GM12878 (cell line): ENCODE measurements around the gene NFATC1. TPM values are rescaled to one million over a fixed set of nuclear protein-coding genes. Genes with fewer than 3 reads are reported as not detected.

Experiments used
- ATAC-seq: fragments of 200-7000 bp; cut with Tn5 transposase; 3 replicates; pipeline ENCODE4 v1.9.1; 2020; ENCODE audit warnings: mild to moderate bottlenecking, moderate library complexity
- BruUV-seq: library from RNA; stranded (reverse); fragments of 400-500 nt; replicated peaks from 2 replicates; lab custom pipeline; 2021; lab: Mats Ljungman, UMichigan
- CTCF ChIA-PET: fragments of 300-600 bp; sonication (Branson Sonifier 250); formaldehyde crosslinking; extraction: SDS; loops from one replicate; lab custom pipeline; 2021; ENCODE audit warnings: inconsistent platforms; lab: Yijun Ruan, JAX
- POLR2A ChIA-PET: fragments of 350-600 bp; formaldehyde crosslinking; extraction: SDS; loops from one replicate; lab custom pipeline; 2021; ENCODE audit warnings: inconsistent platforms; lab: Charles Lee
- RAD21 ChIA-PET: fragments of 300-600 bp; sonication (Branson Sonifier 250); formaldehyde crosslinking; loops from one replicate; lab custom pipeline; 2023; ENCODE audit warnings: antibody characterized with exemption; ENCODE audit not compliant: unreplicated experiment; lab: Charles Lee
- SMC1A ChIA-PET: fragments of 300-600 bp; sonication (Branson Sonifier 250); formaldehyde crosslinking; loops from one replicate; lab custom pipeline; 2023; ENCODE audit not compliant: unreplicated experiment, uncharacterized antibody; lab: Charles Lee
- DNase-seq: peaks from one replicate; pipeline ENCODE4 v3.0.0-alpha.2; 2011; ENCODE audit warnings: low read depth, low spot score
- FAIRE-seq: peaks from 3 replicates; lab custom pipeline; 2011; peaks lifted over from hg19 to GRCh38; lab: Jason Lieb, UNC
- H2AFZ ChIP-seq: 2 replicates; pipeline ENCODE4 v1.6.0; 2011; ENCODE audit warnings: low read depth, low read length, control low read depth; ENCODE audit not compliant: control insufficient read depth
- H3K27ac ChIP-seq: 2 replicates; pipeline ENCODE4 v1.5.1; 2011; ENCODE audit warnings: control low read depth; ENCODE audit not compliant: control insufficient read depth, insufficient read depth
- H3K27me3 ChIP-seq, 2 experiments: replicated peaks in 1 of 2; 2 replicates each; pipeline versions ENCODE4 v1.6.0 to v1.6.1; 2011; ENCODE audit warnings: low read length in 1 of 2; ENCODE audit not compliant: control insufficient read depth in 2 of 2, insufficient read depth in 2 of 2
- H3K36me3 ChIP-seq, 2 experiments: 2 replicates each; pipeline ENCODE4 v1.5.1; 2011; ENCODE audit warnings: low read length in 1 of 2; ENCODE audit not compliant: control insufficient read depth in 2 of 2, insufficient read depth in 2 of 2
- H3K4me1 ChIP-seq: 2 replicates; pipeline ENCODE4 v1.6.1; 2011; ENCODE audit warnings: mild to moderate bottlenecking, low read length, moderate library complexity, mixed read lengths; ENCODE audit not compliant: control insufficient read depth, insufficient read depth
- H3K4me2 ChIP-seq: 2 replicates; pipeline ENCODE4 v1.6.0; 2011; ENCODE audit warnings: control low read depth; ENCODE audit not compliant: control insufficient read depth, insufficient read depth
- H3K4me3 ChIP-seq: fragments of 200-600 bp; sonication (generic); 2 replicates; pipeline ENCODE4 v1.5.1; 2016
- H3K79me2 ChIP-seq: 2 replicates; pipeline ENCODE4 v1.6.0; 2011; ENCODE audit warnings: low read length; ENCODE audit not compliant: control insufficient read depth, insufficient read depth
- H3K9ac ChIP-seq: 2 replicates; pipeline ENCODE4 v1.8.0; 2011; ENCODE audit warnings: low read length, control low read depth, mixed read lengths; ENCODE audit not compliant: control insufficient read depth, insufficient read depth
- H3K9me3 ChIP-seq: replicated peaks from 3 replicates; pipeline ENCODE4 v1.5.1; 2011; ENCODE audit warnings: mild to moderate bottlenecking, low read length; ENCODE audit not compliant: control insufficient read depth, insufficient read depth
- H4K20me1 ChIP-seq: 2 replicates; pipeline ENCODE4 v1.6.0; 2011; ENCODE audit not compliant: control insufficient read depth, insufficient read depth
- PAX5 ChIP-seq: IDR thresholded peaks from 2 replicates; pipeline ENCODE4 v1.6.1; 2011; ENCODE audit warnings: low read depth, low read length, borderline replicate concordance
- POLR2AphosphoS2 ChIP-seq: IDR thresholded peaks from 2 replicates; pipeline ENCODE4 v1.6.1; 2011; ENCODE audit warnings: low read depth, mild to moderate bottlenecking, low read length, improper control_type of control experiment, moderate library complexity
- ZBTB40 ChIP-seq: fragments of 450-650 bp; IDR thresholded peaks from 2 replicates; pipeline ENCODE4 v1.6.1; 2016; ENCODE audit warnings: mild to moderate bottlenecking, moderate library complexity, borderline replicate concordance
- WGBS: methylation state at CpG from one replicate; pipeline ENCODE4 v1.1.6; 2016; ENCODE audit warnings: low lambda C conversion rate; ENCODE audit not compliant: insufficient replicate concordance, insufficient coverage; ENCODE audit errors: missing lambda C conversion rate; 5-methylcytosine and 5-hydroxymethylcytosine counted together
- in situ Hi-C: fragments of 300-500 bp; cut with MboI; formaldehyde crosslinking; loops from 9 replicates; pipeline ENCODE4 v1.14.3; 2018; ENCODE audit warnings: mixed read lengths
- intact Hi-C: fragments of 100-400 bp; cut with micrococcal nuclease; formaldehyde crosslinking; loops from one replicate; pipeline ENCODE4 v1.14.2; 2022; ENCODE audit not compliant: unreplicated experiment
- polyA plus RNA-seq, 11 experiments: library from polyadenylated mRNA; depleted of rRNA in 4 of 11; unstranded in 6 of 11; stranded (reverse) in 5 of 11; fragments of >200 nt; fragmentation: Nextera tagmentation in 4 of 11; fragmentation: Illumina TruSeq in 1 of 11; extraction: Ambion mirVana in 4 of 11; extraction: Trizol in 1 of 11; gene quantifications; 1 replicate in 1 of 11; 2 replicates in 10 of 11; pipeline versions ENCODE4 v1.2.1 to v1.2.3, GENCODE V29; 2011 to 2016; ENCODE audit warnings: inconsistent platforms in 2 of 11, missing spikeins in 2 of 11, low read depth in 1 of 11
- total RNA-seq, 4 experiments: library from RNA; depleted of rRNA in 3 of 4; stranded (reverse); fragments of >200 nt in 3 of 4; fragmentation: Illumina TruSeq in 1 of 4; extraction: Trizol in 1 of 4; gene quantifications; 2 replicates each; pipeline versions ENCODE4 v1.2.1 to v1.2.3, GENCODE V29; 2013 to 2021
- TF ChIP-seq, protein P1 (sequence below): fragments of 450-650 bp; IDR thresholded peaks from 2 replicates; pipeline ENCODE4 v1.6.1; 2016; ENCODE audit warnings: mild to moderate bottlenecking

NFATC1 gene
- total and polyA plus RNA-seq, 10 of the 15 experiments (the other 5 are each of a cell fraction or from before 2014, with no cell fraction given) = 0.84 to 20.8 (median 5.1) TPM

- ATAC-seq = no peak
- ChIA-PET POLR2A (no interaction called here), SMC1A (no interaction called here), RAD21 (interaction anchor here (0.7 kb wide), 1 partner anchor 72 kb away, joined by 3 read pairs; no protein-coding TSS in a partner anchor), CTCF (no interaction called here)
- Histone ChIP-seq H3K36me3 (peaks cover 0 to 8% of the 10 kb centered on the region in 2 experiments; a peak in 3 of 4 replicates), H3K9me3 (no peaks in the 10 kb centered on the region), H3K9ac (no peak overlapping the region), H3K79me2 (no peaks in the 10 kb centered on the region), H3K27ac (no peak overlapping the region), H3K4me3 (no peak overlapping the region), H3K4me2 (no peak overlapping the region), H2AFZ (no peak overlapping the region), H4K20me1 (no peaks in the 10 kb centered on the region), H3K27me3 (no peaks in the 10 kb centered on the region), H3K4me1 (no peaks in the 10 kb centered on the region)
- TF ChIP-seq, protein P1, sequence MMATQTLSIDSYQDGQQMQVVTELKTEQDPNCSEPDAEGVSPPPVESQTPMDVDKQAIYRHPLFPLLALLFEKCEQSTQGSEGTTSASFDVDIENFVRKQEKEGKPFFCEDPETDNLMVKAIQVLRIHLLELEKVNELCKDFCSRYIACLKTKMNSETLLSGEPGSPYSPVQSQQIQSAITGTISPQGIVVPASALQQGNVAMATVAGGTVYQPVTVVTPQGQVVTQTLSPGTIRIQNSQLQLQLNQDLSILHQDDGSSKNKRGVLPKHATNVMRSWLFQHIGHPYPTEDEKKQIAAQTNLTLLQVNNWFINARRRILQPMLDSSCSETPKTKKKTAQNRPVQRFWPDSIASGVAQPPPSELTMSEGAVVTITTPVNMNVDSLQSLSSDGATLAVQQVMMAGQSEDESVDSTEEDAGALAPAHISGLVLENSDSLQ = no peak
- TF ChIP-seq PAX5 (no peak), POLR2AphosphoS2 (no peak), ZBTB40 (no peak)
- WGBS = 91% methylated on average over 28 of the region's 28 CpGs
- no peak for FAIRE-seq
- intact Hi-C loops (no loop called here), in situ Hi-C loops (no loop called here)
- DNase-seq = no peak
- BruUV-seq = no TSS peak
Observed at GRCh38 chr18:79450289-79451080, 54.8 kb downstream of the NFATC1 start.
